Measurements from ENCODE around the gene TVP23A.

- TF ChIP-seq CTCF (IDR thresholded peaks at IDR 0.05; ENCODE audit: poor library complexity, severe bottlenecking) (no peak), MXI1 (conservative IDR thresholded peaks at IDR 0.05; ENCODE audit: poor library complexity, severe bottlenecking) (no peak), POLR2AphosphoS5 (IDR thresholded peaks at IDR 0.05) (no peak), EZH2 (IDR thresholded peaks at IDR 0.05; ENCODE audit: borderline replicate concordance, insufficient read depth, low read length, poor library complexity, severe bottlenecking) (no peak), REST (IDR thresholded peaks at IDR 0.05; ENCODE audit: borderline replicate concordance) (no peak), RAD21 (conservative IDR thresholded peaks at IDR 0.05) (no peak), TAF1 (IDR thresholded peaks at IDR 0.05; ENCODE audit: low read depth) (no peak), EP300 (conservative IDR thresholded peaks at IDR 0.05; ENCODE audit: poor library complexity, severe bottlenecking) (no peak), SMC3 (conservative IDR thresholded peaks at IDR 0.05; ENCODE audit: poor library complexity) (no peak)
These were observed 40.4 kb upstream of the TVP23A start for GRCh38 chr16:10859020-10859419.
